NCI-H82 treated with DMSO at 0.1 percent for 48 hours (cell line): Measurements from ENCODE around the gene TRAF3IP3.
"Not testable (repeated sequence)": the region's sequence is repeated elsewhere in the genome, so short reads cannot be mapped to it uniquely, and the experiment has no call there.

Source experiments
- DNase-seq: peaks from one replicate; lab custom pipeline; 2025; ENCODE audit not compliant: unreplicated experiment; lab: John Stamatoyannopoulos, UW

TRAF3IP3 gene

DNA sequence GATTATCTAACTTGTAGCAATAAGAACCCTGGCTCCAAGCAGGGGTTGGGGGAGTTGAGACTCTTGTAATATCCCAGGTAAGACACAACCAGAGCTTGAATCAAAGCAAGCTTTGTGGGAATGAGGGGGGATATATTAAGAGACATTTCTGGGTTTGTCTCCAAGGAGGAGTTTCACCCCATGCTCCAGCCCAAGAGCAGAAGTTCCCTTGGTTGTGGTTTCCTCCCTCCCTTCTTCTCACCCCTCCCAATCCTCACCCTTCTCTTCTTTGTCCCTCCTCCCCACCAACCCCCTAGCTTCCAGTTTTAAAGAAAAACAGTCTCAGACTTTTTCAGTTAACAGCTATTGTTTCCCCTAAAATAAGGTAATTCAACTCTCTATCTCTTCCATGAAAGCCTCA, 11.9 kb downstream of the TRAF3IP3 start:
- no peak for DNase-seq

DNA sequence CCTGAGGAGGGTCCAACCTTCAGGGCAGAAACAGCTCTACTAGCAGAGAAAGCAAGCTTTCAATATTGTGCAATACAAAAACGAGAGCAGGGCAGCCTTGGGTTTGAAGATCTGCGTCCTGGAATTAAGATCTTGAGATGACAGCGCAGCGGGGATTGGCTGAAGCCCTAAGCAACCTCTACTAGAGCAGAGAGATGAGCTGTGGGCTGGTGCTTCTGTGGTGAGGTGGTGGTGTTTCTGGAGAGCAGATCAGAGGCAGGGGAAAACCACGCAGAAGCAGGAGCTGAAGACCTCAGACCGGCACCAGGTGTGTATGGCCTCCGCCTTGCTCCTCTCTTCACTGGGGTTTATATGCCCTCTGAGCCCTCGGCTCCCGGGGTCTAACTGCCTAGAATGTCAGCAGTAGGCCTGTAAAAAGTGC, 12.5 kb downstream of the TRAF3IP3 start:
- DNase-seq, result no peak

DNA sequence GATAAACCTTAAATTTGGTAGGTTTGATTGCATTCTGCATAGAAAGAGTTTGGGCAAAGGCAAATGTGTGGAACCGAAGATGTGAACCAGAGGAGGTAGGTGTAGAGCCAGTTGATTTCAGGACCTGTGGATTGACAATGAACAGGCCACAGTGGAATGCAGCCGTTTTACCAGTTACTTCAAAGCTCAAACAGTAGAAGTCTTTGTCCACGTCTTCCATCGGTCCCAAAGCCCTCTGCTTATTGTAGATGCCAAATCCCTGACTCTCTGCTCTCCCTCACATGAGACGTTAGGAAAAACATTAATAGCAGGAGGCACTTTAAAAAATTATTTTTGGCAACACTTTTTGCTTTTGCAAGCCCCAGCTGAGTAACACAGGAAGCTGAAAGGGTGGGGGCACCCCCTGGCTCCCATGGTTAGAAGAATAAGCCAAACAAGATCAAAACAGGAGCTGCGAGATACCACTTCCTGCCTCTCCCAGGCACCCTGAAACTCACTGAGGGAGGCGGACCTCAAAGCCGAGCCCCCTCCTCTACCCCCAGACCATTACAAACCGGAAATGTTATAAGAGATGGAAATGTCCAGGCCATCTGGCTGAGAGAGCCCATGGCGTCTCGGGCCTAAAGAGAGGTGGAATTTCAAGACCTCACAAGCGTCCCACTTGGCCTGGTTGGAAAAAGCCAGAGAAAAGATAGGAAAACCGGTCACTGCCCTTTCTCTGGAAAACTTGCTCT, 13.5 kb downstream of the TRAF3IP3 start:
- DNase-seq, result no peak

DNA sequence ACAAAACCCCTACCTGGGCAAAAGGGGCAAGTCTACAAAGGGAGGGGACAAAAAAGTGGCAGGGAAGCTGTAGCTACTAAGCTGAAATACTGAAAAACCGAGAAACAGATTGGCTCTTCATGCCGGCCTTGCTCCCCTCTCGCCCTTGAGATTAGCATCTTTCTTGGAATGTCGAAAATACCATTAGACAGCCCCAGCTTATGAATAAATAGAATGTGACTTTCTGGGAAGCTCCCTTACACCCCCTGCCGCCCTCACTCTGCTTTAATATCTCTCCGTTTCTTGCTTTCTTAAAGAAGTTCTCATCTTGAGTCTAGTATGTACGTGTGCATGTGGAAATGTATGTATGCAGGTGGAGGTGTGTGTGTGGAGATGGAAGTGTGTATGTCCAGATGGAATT, 14.1 kb downstream of the TRAF3IP3 start:
- no peak for DNase-seq

DNA sequence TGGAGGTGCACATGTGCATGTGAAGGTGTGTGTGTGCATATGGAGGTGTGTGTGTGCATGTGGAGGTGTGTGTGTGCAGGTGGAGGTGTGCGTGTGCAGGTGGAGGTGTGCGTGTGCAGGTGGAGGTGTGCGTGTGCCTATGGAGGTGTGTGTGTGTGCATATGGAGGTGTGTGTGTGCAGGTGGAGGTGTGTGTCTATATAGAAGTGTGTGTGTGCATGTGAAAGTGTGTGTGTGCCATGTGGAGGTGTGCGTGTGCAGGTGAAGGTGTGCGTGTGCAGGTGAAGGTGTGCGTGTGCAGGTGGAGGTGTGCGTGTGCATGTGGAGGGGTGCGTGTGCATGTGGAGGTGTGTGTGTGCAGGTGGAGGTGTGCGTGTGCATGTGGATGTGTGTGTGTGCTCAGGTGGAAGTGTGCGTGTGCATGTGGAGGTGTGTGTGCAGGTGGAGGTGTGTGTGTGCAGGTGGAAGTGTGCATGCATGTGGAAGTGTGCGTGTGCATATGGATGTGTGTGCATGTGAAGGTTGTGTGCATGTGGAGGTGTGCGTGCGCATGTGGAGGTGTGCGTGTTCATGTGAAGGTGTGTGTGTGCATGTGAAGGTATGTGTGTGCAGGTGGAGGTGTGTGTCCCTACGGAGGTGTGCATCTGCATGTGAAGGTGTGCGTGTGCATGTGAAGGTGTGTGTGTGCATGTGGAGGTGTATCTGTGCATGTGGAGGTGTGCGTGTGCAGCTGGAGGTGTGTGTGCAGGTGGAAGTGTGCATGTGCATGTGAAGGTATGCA, 15.0 kb downstream of the TRAF3IP3 start:
- DNase-seq, result no peak

DNA sequence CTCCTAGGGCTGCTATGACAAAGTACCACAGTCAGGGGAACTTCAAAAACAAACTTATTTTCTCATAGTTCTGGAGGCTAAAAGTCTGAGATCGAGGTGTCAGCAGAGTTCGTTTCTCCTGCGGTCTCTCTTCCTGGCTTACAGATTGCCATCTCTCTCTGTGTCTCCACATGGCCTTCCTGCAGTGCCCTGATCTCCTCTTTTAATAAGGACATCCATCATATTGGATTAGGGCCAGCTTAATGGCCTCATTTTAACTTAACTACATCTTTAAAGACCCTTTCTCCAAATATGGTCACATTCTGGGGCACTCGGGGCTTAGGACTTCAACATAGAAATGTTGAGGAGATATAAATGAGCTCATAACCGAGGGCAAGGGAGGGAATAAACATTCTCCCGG, 16.3 kb downstream of the TRAF3IP3 start:
- DNase-seq, result peak; percentile 85

DNA sequence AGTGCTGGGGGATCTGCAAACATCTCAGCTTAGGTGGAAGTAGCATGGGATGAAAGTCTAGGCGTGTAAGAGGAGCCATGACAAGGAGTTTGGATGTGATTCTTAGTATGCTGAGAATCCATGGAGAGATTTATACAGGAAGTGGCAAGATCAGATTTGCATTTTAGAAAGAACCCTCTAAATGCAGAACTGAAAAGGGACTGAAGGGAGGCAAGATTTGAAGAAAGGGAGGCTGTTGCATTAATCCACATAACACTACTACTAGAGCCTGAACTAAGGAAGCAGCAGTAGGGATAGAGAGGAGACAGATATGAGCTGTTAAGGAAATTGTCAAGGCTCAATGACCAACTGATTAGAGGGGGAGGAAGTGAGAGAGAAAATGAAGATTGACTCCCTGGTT, 18.7 kb downstream of the TRAF3IP3 start:
- DNase-seq, result no peak

DNA sequence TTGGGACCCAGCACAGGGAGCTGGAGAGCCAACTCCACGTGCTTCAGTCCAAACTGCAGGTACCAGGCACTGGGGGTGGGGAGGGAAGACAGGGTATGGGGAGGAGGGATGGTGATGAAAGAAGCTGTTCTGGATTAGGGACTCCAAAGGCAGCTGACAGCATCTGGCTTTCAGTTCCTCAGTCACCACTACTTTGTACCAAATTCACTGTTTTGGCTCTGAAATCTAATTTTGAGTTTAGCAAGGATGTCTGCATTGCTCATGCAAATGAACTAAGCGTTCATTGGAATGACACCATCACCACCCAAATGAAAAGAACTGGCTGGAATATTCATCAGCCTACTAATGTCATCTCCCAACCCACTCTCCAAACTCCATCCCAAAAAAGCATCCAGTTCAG, 19.8 kb downstream of the TRAF3IP3 start:
- DNase-seq, result no peak

DNA sequence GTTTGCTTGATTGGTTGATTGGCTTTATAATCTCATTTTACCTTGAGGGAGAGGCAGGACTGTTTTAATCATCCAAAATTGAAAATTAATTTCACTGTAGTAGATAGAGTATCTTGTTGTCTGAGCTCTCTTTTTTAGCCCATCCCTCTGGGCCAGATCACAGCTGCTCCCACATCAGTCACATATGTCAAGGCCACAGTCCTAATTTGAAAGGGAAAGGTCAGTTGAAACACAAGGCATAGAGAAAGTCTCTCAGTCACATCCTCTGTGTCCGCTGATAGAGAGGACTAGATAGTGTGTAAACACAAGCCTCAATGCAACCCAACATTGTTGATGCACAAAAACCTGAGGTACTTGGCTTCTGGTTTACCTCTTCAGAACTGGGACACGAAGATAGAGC, 21.7 kb downstream of the TRAF3IP3 start:
- DNase-seq, result no peak

DNA sequence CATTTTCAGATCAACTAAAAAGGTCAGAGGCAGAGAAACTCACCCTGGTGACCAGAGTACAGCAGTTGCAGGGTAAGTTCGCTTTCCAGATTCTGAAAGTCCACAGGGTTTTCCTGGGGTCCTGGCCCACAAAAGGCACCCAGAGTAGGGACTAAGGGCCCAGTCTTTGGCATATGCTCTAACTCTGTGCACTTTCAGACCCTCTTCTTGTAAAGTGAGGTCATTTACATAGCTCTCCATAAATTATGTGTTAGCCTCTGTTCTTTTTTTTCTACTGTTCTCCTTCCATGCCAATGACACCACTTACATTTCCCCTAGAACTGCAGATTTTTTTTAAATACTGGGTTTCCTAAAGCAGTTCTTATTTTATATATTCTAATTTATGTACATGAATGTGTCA, 22.2 kb downstream of the TRAF3IP3 start:
- no peak for DNase-seq

DNA sequence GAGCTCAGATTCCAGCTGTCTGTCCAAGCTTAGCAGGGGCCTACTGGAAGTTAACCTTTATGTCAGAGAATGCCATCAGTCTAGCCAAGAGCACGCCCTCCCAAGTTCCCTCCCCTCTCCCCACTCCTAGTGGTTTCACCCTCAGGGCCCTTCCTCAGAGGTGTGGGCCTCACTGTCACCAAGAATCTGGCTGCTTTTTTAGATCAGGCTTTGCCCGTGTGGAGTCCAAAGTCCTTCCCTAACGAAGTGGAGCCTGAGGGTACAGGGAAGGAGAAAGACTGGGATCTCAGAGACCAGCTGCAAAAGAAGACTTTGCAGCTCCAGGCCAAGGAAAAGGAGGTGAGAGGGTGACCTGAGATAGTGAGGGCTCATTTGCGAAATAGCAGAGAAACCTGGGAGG, 24.4 kb downstream of the TRAF3IP3 start:
- no peak for DNase-seq

DNA sequence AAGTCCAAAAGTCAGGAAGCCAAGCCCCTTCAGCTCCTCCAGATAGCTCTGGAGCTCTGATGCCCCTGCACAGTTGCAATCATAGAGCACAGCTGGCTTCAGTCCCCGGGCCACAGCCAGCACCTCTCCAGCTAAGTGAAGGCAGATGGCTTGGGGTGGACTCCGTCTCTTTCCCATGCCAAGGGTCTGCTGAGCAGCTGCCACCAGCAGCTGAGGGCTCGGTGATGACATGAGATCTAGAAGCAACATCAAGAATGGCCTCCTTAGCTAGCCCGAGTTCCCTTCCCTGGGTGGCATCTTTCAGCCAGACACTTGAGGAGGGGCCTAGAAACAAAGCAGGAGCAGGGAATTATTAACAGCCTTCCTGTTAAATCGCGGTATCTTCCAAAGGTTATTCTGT, 27.5 kb downstream of the TRAF3IP3 start:
- DNase-seq, result no peak

DNA sequence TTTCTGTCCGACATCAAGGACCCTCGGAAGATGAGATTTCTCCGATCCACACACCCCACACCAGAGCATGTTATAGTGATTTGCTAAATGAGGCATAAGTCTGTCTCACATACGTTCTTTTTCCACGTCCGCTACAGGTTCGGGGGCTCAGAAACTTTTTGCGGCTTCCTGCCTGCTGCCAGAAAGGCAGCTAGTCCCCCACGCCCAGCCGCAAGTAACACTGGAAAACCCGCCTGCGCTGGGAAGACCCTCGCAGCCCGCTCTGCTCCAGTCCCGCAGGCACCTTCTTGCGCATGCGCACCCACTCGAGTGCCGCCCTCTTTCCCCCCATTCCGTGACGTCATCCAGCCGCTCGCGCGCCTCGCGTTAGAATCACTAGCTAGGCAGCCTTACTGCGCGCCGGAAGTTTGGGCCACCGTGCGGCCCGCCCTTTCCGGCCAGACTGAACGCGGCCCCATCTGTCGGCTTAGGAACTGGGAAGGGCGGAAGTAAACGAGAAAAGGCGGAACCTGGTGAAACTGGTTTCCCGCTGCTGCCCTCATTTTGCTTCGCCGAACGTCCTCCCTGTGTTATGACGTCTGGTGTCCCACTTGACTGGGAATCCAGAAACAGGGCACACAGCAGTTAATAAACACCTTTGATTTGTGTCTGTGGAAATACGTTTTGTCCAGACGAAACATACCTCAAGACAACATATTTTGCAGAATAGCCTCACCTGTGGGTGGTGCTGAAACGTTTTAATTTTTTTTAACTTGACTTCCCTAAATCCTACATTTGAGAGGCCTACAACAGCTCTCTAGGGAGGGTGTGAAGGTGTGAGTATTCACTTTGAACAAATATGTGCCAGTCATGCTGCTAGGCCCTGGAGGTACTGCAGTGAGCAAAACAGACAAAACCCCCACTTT, 28.7 kb downstream of the TRAF3IP3 start, which contains the start of gene C1orf74:
TSS of gene C1orf74 (minus strand) at position 295 of the 905 bp plus-strand sequence. CDS start 925 bp downstream, outside the sequence.
- peak; percentile 99 for DNase-seq

DNA sequence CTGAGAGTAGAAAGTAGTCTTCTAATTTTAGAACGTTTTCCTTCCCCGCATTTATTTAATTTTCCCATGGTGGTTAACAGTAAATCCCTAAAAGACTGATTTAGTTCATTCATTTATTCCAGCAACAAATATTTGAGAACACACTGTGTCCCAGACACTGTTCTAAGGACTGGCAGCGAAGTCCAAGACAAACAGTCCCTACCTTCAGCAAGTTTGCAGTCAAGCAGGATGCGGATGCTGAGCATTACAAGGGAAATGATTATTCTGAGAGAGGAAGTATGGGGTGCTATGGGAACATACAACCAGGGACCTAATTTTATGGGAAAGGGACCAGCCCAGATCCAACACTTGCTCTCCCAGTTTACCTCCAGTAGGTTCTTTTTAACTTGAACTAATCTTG, 29.7 kb downstream of the TRAF3IP3 start:
- no peak for DNase-seq

DNA sequence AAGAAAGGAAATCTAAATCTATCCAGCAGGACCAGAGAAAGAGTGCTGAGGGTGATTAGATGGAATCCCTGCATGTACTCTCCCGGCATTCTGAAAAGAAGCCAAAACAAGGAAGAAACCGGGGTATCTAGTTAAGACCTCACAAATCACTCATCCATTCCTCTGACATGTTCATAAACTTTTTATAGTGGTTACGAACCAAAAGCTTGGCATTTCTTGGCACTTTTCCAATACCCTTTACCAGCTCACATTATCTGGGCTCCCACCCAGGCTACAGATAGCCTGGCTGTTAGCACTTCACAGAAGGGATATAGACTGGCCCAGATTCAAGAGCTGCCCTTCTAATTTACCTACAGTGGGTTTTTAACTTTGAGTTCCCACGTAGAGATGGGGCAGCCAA, 30.3 kb downstream of the TRAF3IP3 start:
- no peak for DNase-seq

DNA sequence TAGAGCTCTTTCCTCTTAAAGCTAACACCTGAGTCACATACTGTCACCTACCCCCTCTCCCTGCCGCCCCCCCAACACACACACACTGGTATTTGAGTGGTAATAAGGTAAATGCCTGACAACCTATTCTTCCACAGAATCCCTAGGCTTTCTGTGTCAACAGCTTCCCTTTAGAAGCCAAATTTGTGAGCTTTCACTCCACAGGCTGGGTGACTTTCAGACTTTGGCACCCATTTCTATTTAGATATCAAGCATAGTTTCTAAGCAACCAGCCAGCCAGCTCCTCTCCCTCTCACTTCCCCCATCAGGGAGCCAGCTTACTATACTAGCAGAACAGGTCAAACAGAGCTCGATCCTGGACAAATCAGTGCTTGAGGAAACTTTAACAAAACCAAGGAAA, 31.7 kb downstream of the TRAF3IP3 start:
- DNase-seq, result no peak

DNA sequence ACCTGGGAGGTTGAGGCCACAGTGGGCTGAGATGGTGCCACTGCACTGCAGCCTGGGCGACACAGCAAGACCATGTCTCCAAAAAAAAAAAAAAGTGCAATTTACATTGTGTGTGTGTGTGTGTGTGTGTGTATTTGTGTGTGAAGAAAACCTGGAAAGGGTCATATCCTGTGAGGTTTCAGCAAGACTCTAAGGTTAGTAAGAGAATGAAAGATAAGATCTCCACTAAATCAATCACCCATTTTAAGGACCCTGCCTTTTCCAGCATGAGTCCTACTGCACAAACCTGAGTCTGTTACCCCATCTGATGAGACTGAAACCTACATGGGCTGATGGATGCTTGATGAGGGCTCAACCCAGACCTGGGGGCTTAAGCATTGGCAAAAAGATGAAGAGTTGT, 33.4 kb downstream of the TRAF3IP3 start:
- DNase-seq, result no peak

DNA sequence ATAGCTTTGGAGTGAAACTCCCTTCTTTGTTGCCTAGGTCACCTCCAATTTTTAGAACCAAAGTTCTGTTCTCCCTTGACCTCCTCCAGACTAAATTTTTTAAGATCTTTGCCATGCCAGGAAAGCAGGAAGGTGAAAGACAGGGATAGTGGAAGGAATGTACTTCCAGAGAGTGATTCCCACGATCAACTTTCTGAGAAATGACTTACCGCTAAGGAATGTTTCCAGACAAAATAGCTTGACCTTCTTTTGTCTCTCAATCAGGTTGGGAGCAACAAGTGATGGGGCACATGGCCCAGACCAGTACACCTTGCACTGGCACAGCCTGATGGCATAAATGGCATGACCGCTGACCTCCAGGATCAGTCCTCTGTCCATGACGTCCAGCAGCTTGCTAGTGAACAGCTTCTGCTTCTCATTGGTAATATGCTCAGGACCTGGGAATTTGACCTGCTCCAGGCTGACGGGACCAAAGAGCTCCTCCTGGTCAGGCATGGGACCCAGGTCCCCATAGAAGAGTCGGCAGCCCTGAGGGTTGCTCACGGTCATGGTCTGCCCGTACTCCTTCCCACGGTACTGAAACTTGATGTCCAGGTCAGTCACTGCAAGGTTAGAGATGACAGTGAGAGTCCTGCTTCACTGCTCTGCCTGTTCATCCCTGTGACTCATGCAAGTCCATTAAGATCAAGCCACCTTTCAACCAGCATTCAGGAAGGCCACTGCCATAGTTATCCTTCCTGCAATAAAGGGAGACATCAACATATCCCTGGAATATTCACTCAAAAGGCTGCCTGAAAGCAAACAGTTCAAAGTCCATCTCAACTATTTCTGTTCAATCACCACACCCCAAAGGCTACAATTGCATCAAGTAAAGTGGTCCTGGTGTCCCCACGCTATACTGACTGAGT, 34.7 kb downstream of the TRAF3IP3 start:
- DNase-seq, result no peak

DNA sequence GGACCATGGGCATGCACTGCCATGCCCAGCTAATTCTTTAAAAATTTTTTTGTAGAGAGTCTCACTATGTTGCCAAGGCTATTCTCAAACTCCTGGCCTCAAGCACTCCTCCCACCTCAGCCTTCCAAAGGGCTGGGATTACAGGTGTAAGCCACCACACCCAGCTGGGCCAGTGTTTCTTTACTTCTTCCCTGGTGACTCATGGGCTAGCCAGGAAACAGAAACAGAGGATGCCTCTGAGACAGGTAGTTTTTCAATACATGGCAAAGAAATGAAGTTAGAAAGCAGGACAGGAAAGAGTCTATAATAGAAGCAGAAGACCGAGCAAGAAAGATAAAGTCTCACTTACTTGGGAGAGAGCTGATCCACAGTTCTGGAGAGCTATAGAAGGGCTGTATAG, 36.1 kb downstream of the TRAF3IP3 start:
- no peak for DNase-seq

DNA sequence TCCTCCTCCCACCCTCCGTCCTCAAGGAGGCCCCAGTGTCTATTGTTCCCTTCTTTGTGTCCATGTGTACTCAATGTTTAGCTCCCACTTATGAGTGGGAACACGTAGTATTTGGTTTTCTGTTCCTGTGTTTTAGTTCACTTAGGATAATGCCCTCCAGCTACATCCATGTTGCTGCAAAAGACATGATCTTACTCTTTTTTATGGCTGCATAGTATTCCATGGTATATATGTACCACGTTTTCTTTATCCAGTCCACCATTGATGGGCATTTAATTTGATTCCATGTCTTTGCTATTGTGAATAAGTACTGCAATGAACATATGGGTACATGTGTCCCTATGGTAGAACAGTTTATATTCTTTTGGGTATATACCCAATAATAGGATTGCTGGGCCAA, 37.9 kb downstream of the TRAF3IP3 start:
- not testable (repeated sequence) for DNase-seq
